ENCODE measurements around the gene PBLD.

PBLD gene

GRCh38 chr10:68332259-68333057, at the start of gene PBLD:
TSS of gene PBLD (minus strand) at chr10:68332928. CDS start at chr10:68306844, 26,084 bp downstream.
- peak; percentile 61 for DNase-seq

DNA sequence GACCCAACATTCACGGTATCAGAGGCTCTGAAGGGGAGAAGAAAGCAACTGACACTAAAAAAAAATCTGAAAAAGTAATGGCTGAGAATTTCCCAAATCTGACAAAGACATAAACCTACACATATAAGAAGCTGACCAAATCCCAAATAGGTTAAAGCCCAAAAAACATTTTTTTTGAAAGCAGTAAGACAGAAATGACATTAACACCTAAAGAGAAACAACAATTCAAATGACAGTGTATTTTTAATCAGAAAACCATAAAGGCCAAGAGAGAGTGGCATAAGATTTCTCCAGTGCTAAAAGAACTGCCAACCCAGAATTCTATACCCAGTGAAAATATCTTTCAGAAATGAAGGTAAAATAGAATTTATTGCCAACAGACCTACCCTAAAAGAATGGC, 38.9 kb upstream of the PBLD start:
- DNase-seq = no peak

GRCh38 chr10:68367121-68367520, 34.4 kb upstream of the PBLD start:
- DNase-seq = no peak

DNA sequence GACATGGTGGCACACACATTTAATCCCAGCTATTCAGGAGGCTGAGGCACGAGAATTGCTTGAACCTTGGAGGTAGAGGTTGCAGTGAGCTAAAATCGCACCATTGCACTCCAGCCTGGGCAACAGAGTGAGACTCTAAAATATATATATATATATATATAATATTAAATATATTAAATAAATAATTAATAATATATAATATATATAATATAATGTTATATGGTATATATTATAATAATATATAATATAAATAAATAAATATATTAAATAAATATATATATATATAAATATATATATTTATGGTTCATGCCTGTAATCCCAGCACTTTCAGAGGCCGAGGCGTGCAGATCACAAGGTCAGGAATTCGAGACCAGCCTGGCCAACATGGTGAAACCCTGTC, 33.9 kb upstream of the PBLD start:
- no peak for DNase-seq

- DNase-seq = no peak
Measured at GRCh38 chr10:68365611-68366010, 32.9 kb upstream of the PBLD start.

DNA sequence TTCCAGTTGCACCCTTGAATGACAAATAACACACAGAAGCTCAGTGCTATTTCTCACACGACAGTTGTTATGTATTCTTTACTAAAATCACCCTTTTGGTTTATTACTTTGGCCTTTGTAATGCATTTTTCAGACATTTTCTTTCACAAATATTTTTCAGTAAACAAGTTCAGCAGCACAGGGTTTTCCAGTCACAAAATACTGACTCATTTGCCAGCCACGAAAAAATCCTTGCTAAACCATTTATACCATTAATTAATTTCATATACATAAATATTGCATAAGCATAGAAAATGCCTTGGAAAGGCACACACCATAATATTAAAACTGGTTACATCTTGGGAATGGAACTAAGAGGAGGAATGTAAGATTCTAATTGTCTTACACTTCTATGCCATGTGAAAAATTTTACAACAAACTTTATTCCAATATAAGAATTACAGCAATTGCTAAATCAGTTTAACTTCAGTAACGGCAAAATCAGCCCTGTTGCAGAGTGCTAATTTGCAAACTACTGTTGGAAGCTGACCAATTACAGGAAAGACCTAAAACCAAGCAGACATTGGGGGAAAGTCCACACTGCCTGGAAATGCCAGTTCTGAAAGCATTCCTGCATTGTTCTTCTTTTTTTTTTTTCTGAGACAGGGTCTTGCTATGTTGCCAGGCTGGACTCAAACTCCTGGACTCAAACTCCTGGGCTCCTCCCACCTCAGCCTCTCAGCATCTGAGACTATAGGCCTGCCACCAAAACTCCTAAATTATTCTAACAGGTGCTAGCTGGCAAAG, 31.6 kb upstream of the PBLD start:
- no peak for DNase-seq

GRCh38 chr10:68362590-68362989, 29.9 kb upstream of the PBLD start:
- no peak for DNase-seq

DNA sequence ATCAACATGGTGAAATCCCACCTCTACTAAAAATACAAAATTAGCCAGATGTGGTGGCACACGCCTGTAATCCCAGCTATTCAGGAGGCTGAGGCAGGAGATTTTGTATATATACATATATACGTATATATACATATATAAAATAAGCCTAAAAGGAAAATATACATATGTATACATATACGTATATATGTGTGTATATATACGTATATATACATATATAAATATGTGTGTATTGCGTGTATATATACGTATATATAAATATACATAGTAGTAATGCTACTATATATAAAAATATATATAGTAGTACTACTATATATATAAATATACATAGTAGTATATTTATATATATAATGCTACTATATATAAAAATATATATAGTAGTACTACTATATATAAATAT, 26.5 kb upstream of the PBLD start:
- no peak for DNase-seq

DNA sequence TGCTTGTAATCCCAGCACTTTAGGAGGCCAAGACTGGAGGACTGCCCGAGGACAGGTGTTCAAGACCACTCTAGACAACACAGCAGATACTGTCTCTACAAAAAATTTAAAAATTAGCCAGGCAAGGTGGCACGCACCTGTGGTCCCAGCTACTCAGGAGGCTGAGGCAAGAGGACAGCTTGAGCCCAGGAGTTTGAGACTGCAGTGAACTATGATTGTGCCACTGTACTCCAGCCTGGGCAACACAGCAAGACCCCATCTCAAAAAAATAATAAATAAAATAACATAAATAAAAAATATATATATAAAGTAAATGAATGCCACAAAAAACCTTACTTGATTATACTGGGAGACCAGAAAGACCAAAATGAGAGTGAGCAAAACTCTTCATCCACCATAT, 20.8 kb upstream of the PBLD start:
- no peak for DNase-seq

GRCh38 chr10:68348265-68348741, 15.6 kb upstream of the PBLD start:
- peak; percentile 26 for DNase-seq

DNA sequence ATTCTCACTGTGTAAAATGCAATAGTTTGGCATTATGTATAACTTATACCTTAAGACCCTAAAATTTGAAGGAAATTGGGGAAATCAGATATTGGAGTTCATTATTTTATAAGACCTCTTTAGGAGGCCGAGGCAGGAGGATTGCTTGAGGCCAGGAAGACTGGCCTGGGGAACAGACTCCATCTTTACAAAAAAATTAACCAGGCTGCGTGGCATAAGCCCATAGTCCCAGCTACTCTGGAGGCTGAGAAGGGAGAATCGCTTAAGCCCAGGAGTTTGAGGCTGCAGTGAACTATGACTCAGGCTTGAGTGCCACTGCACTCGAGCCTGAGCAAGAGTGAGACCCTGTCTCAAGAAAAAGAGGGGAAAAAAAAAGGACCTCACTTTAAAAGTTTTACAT, 14.0 kb upstream of the PBLD start:
- DNase-seq = no peak

- DNase-seq = no peak
Measured at GRCh38 chr10:68345621-68346020, 12.9 kb upstream of the PBLD start.

DNA sequence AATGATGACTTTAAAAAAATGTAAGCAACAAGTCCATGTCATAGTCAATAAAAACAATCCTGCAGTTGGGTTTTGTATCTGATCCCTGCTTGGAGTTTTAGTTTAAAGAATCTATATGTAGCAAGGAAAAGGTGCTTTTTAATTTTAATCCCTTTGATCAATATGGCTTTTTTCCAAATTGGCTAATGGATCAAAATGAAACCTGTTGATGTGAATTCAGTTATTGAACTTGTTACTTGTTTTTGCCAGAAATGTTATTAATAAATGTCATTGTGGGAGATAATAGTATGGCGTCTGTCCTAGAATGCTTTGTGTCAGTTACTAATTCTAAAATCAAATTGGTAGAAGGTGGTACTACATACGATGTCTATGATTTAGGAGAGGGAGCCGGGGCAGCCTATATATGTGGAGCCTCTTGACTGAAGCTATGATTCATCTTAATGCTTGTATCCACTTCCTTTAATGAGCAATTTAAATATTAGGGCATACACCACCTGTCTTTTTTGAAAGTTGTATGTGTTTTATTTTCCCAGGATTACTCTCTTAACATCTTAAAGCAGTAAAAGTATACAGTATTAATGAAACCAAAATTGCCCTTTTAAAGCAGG, 10.3 kb upstream of the PBLD start:
- no peak for DNase-seq

GRCh38 chr10:68340358-68341080, 7.8 kb upstream of the PBLD start:
- DNase-seq = no peak

DNA sequence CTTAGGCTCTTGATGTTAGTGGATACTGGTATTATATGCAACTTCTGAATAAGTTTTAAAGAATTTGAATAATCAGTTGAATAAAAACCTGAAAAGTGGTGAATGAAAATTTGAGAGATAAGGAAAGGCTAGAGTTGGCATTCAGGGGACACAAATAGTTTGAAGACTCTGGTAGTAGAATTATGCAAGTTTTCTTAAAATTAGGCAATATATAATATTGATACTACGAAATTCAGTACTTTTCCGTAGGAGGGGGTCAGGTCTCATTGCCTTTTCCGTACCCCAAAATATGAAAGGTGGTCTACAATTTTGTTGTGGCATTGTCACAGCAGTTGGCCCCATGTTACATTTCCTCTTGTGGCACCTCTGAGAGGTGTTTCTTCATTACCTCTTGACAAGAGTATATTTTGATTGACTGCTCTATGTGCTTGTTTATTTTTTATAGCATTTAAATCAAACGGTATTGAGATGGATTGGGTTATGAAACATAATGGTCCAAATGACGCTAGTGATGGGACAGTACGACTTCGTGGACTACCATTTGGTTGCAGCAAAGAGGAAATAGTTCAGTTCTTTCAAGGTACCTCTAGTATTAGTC, 4.1 kb upstream of the PBLD start:
- no peak for DNase-seq

- no peak for DNase-seq
Measured at GRCh38 chr10:68334672-68335467, 2.1 kb upstream of the PBLD start.

GRCh38 chr10:68333440-68334431, 1.0 kb upstream of the PBLD start:
- no peak for DNase-seq

- DNase-seq = no peak
Measured at GRCh38 chr10:68333058-68333395, 299 bp upstream of the PBLD start.

DNA sequence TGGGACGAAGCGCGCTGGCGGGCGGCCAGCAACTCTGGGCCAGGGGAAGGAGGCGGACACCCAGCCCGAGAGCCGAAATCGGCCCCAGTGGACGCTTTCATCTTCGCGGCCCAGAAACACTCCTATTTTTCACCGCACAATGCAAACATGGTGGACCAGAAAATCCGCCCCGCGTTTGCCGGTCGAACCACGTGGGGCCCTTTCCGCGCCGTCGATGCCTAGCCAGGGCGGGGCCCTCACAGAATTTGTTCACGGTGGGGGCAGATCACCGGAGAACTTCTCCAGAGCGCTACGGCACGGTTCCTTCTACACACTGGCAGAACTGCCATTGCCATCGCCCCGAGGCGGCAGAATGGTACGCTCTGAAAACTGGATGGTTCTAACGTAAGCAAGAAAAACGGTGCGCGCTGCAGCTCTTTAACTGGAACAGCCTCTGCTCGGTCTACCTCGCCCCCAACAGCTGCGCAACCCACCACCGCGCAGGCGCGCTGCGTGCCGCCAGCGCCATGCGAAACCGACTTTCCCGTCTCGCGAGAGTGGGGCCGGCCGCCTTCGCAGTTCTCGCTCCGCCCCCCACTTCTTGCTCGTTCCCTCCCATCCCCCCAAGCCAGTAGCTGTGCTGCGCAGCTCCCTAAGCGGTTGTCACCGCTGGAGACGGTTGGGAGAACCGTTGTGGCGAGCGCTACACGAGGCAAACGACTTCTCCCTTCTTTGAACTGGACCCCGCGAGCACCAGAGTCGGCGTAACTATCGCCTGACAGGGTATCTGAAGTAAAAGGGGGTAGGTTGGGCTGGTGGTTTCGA, 1.1 kb downstream of the PBLD start, which contains the start of gene HNRNPH3:
HNRNPH3 (plus strand) TSS at position 610 of the 804 bp plus-strand sequence. CDS start 5,158 bp downstream, outside the sequence.
- peak; percentile 98 for DNase-seq
